RPMI7951 (cell line): ENCODE measurements around the gene SPATA13. TPM values are rescaled to one million over a fixed set of nuclear protein-coding genes. Genes with fewer than 3 reads are reported as not detected.

Experiments
- DNase-seq: peaks from one replicate; pipeline ENCODE4 v3.0.0-alpha.2; 2012; ENCODE audit warnings: low read depth
- total RNA-seq: library from RNA; depleted of rRNA; stranded (reverse); fragments of >200 nt; shearing (Covaris generic); gene quantifications from 2 replicates; pipeline ENCODE4 v1.2.3, GENCODE V29; 2014

Gene SPATA13
- total RNA-seq, 1 experiment from 2014 or later = 4.6 TPM

- no peak for DNase-seq
Measured at GRCh38 chr13:24167666-24168391, 7.3 kb downstream of the SPATA13 start.

- DNase-seq = peak; percentile 42
Measured at GRCh38 chr13:24168392-24168750, 7.9 kb downstream of the SPATA13 start.

GRCh38 chr13:24168979-24169378, 8.5 kb downstream of the SPATA13 start:
- peak; percentile 49 for DNase-seq

GRCh38 chr13:24172071-24172470, 11.6 kb downstream of the SPATA13 start:
- DNase-seq = no peak

GRCh38 chr13:24173795-24174194, 13.3 kb downstream of the SPATA13 start:
- DNase-seq = no peak

- no peak for DNase-seq
Measured at GRCh38 chr13:24175847-24176246, 15.3 kb downstream of the SPATA13 start.

GRCh38 chr13:24176351-24177101, 16.0 kb downstream of the SPATA13 start:
- DNase-seq = no peak

- peak; percentile 59 for DNase-seq
Measured at GRCh38 chr13:24178847-24179485, 18.4 kb downstream of the SPATA13 start.

GRCh38 chr13:24179486-24179850, 18.9 kb downstream of the SPATA13 start:
- peak; percentile 28 for DNase-seq

- DNase-seq = peak; percentile 44
Measured at GRCh38 chr13:24180750-24181377, 20.3 kb downstream of the SPATA13 start.

GRCh38 chr13:24181991-24182702, 21.6 kb downstream of the SPATA13 start:
- no peak for DNase-seq

- DNase-seq = no peak
Measured at GRCh38 chr13:24182703-24183081, 22.2 kb downstream of the SPATA13 start.

GRCh38 chr13:24183741-24184182, 23.2 kb downstream of the SPATA13 start:
- peak; percentile 32 for DNase-seq

GRCh38 chr13:24184265-24184841, 23.8 kb downstream of the SPATA13 start:
- DNase-seq = no peak

- no peak for DNase-seq
Measured at GRCh38 chr13:24184882-24185281, 24.4 kb downstream of the SPATA13 start.

- DNase-seq = no peak
Measured at GRCh38 chr13:24185591-24186232, 25.2 kb downstream of the SPATA13 start.

GRCh38 chr13:24187185-24187584, 26.7 kb downstream of the SPATA13 start:
- peak; percentile 18 for DNase-seq

- DNase-seq = no peak
Measured at GRCh38 chr13:24192057-24192810, 31.7 kb downstream of the SPATA13 start.

GRCh38 chr13:24192811-24193162, 32.3 kb downstream of the SPATA13 start:
- DNase-seq = no peak

- no peak for DNase-seq
Measured at GRCh38 chr13:24194447-24194846, 33.9 kb downstream of the SPATA13 start.
